Stomach (tissue), 9 donors: ENCODE data around the gene PIGL. TPM values are rescaled to one million over a fixed set of nuclear protein-coding genes. Genes with fewer than 3 reads are reported as not detected.
A peak's percentile ranks its signal among the peaks of the same experiment; 100 is the strongest.

Source experiments
- DNase-seq, 2 donors: peaks; one replicate each; pipeline versions ENCODE4 v3.0.0 to v3.0.0-alpha.2; 2013 to 2019
- H3K27ac ChIP-seq, 5 donors: fragments of 200-600 bp in 4 of 5; sonication (generic) in 4 of 5; one replicate each; pipeline ENCODE4 v1.5.1; 2013 to 2019; ENCODE audit warnings: mild to moderate bottlenecking in 1 of 5, moderate library complexity in 1 of 5
- H3K27me3 ChIP-seq, 3 donors: fragments of 200-600 bp; sonication (generic); one replicate each; pipeline ENCODE4 v1.5.1; 2017 to 2019; ENCODE audit warnings: mixed run types in 1 of 3
- H3K36me3 ChIP-seq, 4 donors: fragments of 200-600 bp; sonication (generic); 1 replicate in 3 of 4; 2 replicates in 1 of 4; pipeline ENCODE4 v1.5.1; 2016 to 2019
- H3K4me1 ChIP-seq, 4 donors: fragments of 200-600 bp; sonication (generic); one replicate each; pipeline ENCODE4 v1.5.1; 2016 to 2019
- H3K4me3 ChIP-seq, 4 donors: fragments of 200-600 bp; sonication (generic) in 3 of 4; one replicate each; pipeline ENCODE4 v1.5.1; 2016 to 2019; ENCODE audit warnings: mild to moderate bottlenecking in 1 of 4
- H3K9me3 ChIP-seq, 4 donors: fragments of 200-600 bp; sonication (generic); one replicate each; pipeline ENCODE4 v1.5.1; 2016 to 2019
- EP300 ChIP-seq: sonication (generic); formaldehyde crosslinking; IDR thresholded peaks from one replicate; pipeline ENCODE4 v1.6.1; 2017; ENCODE audit warnings: antibody characterized with exemption
- POLR2A ChIP-seq, 4 donors: fragments of 450-650 bp; IDR thresholded peaks; one replicate each; pipeline ENCODE4 v1.6.1; 2016; ENCODE audit warnings: antibody characterized with exemption in 4 of 4, control low read depth in 2 of 4, mild to moderate bottlenecking in 1 of 4, moderate library complexity in 1 of 4
- POLR2AphosphoS5 ChIP-seq, 3 donors: sonication (generic); formaldehyde crosslinking; IDR thresholded peaks; one replicate each; pipeline ENCODE4 v1.6.1; 2016; ENCODE audit warnings: antibody characterized with exemption in 3 of 3
- WGBS, 5 donors: extraction: QIAGEN DNeasy Blood & Tissue Kit in 3 of 5; methylation state at CpG; one replicate each; pipeline versions ENCODE4 v1.1.5 to v1.1.7; 2013 to 2018; 5-methylcytosine and 5-hydroxymethylcytosine counted together
- intact Hi-C: fragments of 100-400 bp; cut with DNase I; formaldehyde crosslinking; loops from one replicate; pipeline ENCODE4 v1.15.1; 2023; ENCODE audit warnings: low total_unique reads
- polyA plus RNA-seq, 3 donors: library from polyadenylated mRNA; stranded (reverse); fragments of 200-250 nt; gene quantifications; one replicate each; pipeline ENCODE4 v1.2.3, GENCODE V29; 2013
- total RNA-seq, 5 donors: library from RNA; depleted of rRNA; stranded (reverse); fragments of >200 nt; gene quantifications; one replicate each; pipeline versions ENCODE4 v1.1.0 to v1.2.3, GENCODE V29; 2014 to 2016
- TF ChIP-seq, protein P1 (sequence below), 7 experiments: fragments of 450-650 bp in 4 of 7; fragments of 200-600 bp in 3 of 7; sonication (generic) in 3 of 7; IDR thresholded peaks; one replicate each; pipeline ENCODE4 v1.5.1; 2016 to 2019; ENCODE audit warnings: antibody characterized with exemption in 7 of 7, control low read depth in 2 of 7, mild to moderate bottlenecking in 1 of 7
- donor health status: healthy with polysubstance abuse.
- donor health status: Bipolar disorder and iron deficiency.
- donor health status: healthy.

Gene PIGL
- total and polyA plus RNA-seq, 8 donors = 5.8 to 72.3 (median 35.3) TPM

DNA sequence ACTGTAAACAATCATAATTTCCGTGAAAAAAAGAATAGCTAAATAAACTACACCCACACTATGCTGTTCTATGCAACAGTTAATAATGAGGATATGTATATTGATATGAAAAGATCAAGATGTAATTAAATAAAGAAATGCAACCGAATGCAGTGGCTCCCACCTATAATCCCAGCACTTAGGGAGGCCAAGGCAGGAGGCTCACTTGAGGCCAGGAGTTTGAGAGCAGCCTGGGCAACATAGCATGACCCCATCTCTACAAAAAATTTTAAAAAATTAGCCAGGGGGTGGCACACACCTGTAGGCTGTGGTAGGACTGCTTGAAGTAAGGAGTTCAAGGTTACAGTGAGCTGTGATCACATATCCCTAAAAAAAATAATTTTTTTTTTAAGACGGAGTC lies 121.4 kb downstream of the PIGL start:
- Histone ChIP-seq H3K4me1 (peaks cover 4 to 13% (median 6%) of the 10 kb centered on the region in 4 donors), H3K4me3 (no peak overlapping the region), H3K27ac (no peak overlapping the region), H3K36me3 (peaks cover 0 to 14% (median 13%) of the 10 kb centered on the region in 4 donors), H3K27me3 (no peaks in the 10 kb centered on the region), H3K9me3 (no peaks in the 10 kb centered on the region)
- WGBS, 5 donors = 85 to 92% (median 89%) methylated on average over 3 of the region's 3 CpGs
- intact Hi-C loops = no loop called here
- no peak for DNase-seq
- TF ChIP-seq EP300 = no peak
- no peak for TF ChIP-seq POLR2AphosphoS5 (IDR thresholded peaks at IDR 0.05)

- Histone ChIP-seq H3K4me3 (no peak overlapping the region), H3K9me3 (no peaks in the 10 kb centered on the region), H3K27me3 (no peaks in the 10 kb centered on the region), H3K36me3 (peaks cover 2 to 24% (median 23%) of the 10 kb centered on the region in 4 donors), H3K4me1 (peaks cover 4 to 13% (median 6%) of the 10 kb centered on the region in 4 donors), H3K27ac (peak overlapping the region in 3 of 5 donors; percentile 29 to 62 (median 61))
- intact Hi-C loops = no loop called here
- TF ChIP-seq, protein P1, sequence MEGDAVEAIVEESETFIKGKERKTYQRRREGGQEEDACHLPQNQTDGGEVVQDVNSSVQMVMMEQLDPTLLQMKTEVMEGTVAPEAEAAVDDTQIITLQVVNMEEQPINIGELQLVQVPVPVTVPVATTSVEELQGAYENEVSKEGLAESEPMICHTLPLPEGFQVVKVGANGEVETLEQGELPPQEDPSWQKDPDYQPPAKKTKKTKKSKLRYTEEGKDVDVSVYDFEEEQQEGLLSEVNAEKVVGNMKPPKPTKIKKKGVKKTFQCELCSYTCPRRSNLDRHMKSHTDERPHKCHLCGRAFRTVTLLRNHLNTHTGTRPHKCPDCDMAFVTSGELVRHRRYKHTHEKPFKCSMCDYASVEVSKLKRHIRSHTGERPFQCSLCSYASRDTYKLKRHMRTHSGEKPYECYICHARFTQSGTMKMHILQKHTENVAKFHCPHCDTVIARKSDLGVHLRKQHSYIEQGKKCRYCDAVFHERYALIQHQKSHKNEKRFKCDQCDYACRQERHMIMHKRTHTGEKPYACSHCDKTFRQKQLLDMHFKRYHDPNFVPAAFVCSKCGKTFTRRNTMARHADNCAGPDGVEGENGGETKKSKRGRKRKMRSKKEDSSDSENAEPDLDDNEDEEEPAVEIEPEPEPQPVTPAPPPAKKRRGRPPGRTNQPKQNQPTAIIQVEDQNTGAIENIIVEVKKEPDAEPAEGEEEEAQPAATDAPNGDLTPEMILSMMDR (IDR thresholded peaks at IDR 0.05) = no peak
- TF ChIP-seq POLR2A (IDR thresholded peaks at IDR 0.05) (no peak), POLR2AphosphoS5 (IDR thresholded peaks at IDR 0.05) (no peak), EP300 (no peak)
- DNase-seq = no peak
- 96 to 100% (median 100%) methylated on average over 1 of the region's 1 CpG for WGBS, 5 donors
These were observed 122.4 kb downstream of the PIGL start for GRCh38 chr17:16339402-16339801.

DNA sequence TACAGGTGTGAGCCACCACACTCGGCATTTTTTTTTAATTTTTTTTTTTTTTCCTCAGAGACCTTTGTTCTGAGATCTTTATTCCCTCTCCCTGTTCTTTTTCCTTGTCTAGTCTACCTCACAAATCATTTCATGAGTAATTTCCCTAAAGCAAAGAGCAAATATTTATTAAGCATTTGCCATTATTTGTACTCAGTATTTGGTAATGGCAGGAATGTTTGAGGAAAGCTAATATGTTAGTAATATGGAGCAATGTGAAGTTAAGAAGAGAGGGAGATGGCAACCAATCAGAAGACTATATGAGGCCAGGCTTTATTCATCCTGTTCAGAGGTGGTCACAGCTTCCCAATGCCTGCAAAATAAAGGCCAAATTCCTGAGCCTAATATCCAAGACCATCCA lies 122.9 kb downstream of the PIGL start:
- Histone ChIP-seq H3K36me3 (peaks cover 2 to 29% (median 25%) of the 10 kb centered on the region in 4 donors), H3K4me3 (no peak overlapping the region), H3K9me3 (no peaks in the 10 kb centered on the region), H3K27me3 (no peaks in the 10 kb centered on the region), H3K27ac (peak overlapping the region in 2 of 5 donors; percentile 61 to 62), H3K4me1 (peaks cover 4 to 13% (median 6%) of the 10 kb centered on the region in 4 donors)
- intact Hi-C loops = no loop called here
- TF ChIP-seq, protein P1 (IDR thresholded peaks at IDR 0.05) = no peak
- no peak for TF ChIP-seq POLR2A (IDR thresholded peaks at IDR 0.05)
- TF ChIP-seq EP300 = no peak
- no peak for TF ChIP-seq POLR2AphosphoS5 (IDR thresholded peaks at IDR 0.05)
- DNase-seq = no peak
- WGBS, 5 donors = 25 to 81% (median 52%) methylated on average over 1 of the region's 1 CpG

GRCh38 chr17:16342979-16343378 lies 126.0 kb downstream of the PIGL start:
- intact Hi-C loops = no loop called here
- DNase-seq = no peak
- H3K36me3 ChIP-seq = peaks cover 3 to 57% (median 43%) of the 10 kb centered on the region in 4 donors
- TF ChIP-seq POLR2AphosphoS5 (IDR thresholded peaks at IDR 0.05) = no peak
- no peak for TF ChIP-seq POLR2A (IDR thresholded peaks at IDR 0.05)
- no peak for TF ChIP-seq EP300
- TF ChIP-seq, protein P1 (IDR thresholded peaks at IDR 0.05) = no peak
- H3K9me3 ChIP-seq = no peaks in the 10 kb centered on the region
- peaks cover 4 to 13% (median 6%) of the 10 kb centered on the region in 4 donors for H3K4me1 ChIP-seq
- 90 to 95% (median 92%) methylated on average over 4 of the region's 4 CpGs for WGBS, 5 donors
- H3K27me3 ChIP-seq = no peaks in the 10 kb centered on the region
- H3K27ac ChIP-seq = no peak overlapping the region
- no peak overlapping the region for H3K4me3 ChIP-seq

DNA sequence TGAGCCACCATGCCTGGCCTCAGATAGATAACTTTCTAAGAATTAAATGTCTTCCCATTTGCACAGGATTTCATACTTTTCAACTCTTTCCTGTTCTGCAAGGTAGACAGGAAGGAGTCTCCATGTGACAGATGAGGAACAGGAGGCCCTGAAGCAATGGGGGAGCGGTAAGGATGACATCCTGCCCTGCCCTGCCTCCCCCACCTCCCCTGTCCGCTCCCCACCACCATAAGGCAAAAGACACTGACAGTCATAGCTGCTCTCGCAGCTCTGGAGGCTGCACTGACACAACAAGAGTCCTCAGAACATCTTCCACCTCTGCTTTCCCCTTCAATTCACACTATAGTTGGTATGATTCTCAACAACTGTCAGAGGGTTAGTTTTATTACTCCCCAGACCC lies 126.6 kb downstream of the PIGL start:
- peaks cover 9 to 63% (median 49%) of the 10 kb centered on the region in 4 donors for H3K36me3 ChIP-seq
- no peak overlapping the region for H3K4me3 ChIP-seq
- no peak for TF ChIP-seq POLR2AphosphoS5 (IDR thresholded peaks at IDR 0.05)
- TF ChIP-seq EP300 = no peak
- no peak for TF ChIP-seq POLR2A (IDR thresholded peaks at IDR 0.05)
- TF ChIP-seq, protein P1 (IDR thresholded peaks at IDR 0.05) = no peak
- WGBS, 5 donors = 95 to 98% (median 98%) methylated on average over 3 of the region's 3 CpGs
- intact Hi-C loops = no loop called here
- no peaks in the 10 kb centered on the region for H3K9me3 ChIP-seq
- no peaks in the 10 kb centered on the region for H3K27me3 ChIP-seq
- H3K27ac ChIP-seq = no peak overlapping the region
- peaks cover 4 to 13% (median 6%) of the 10 kb centered on the region in 4 donors for H3K4me1 ChIP-seq
- no peak for DNase-seq
